Thoracic aorta (tissue), 2 donors: ENCODE data around the gene N4BP2. TPM values are rescaled to one million over a fixed set of nuclear protein-coding genes. Genes with fewer than 3 reads are reported as not detected.

Source experiments
- ATAC-seq: fragments of 150-250 bp; one replicate; pipeline ENCODE4 v1.8.0; 2017; ENCODE audit warnings: low read depth; ENCODE audit not compliant: insufficient number of reproducible peaks, low FRiP score
- DNase-seq: peaks from one replicate; pipeline ENCODE4 v3.0.0-alpha.2; 2020; ENCODE audit warnings: low spot score
- H3K27ac ChIP-seq, 2 donors: fragments of 200-600 bp; sonication (generic); 1 replicate in 1 of 2; 2 replicates in 1 of 2; pipeline ENCODE4 v1.5.1; 2016; ENCODE audit warnings: mild to moderate bottlenecking in 2 of 2, moderate library complexity in 2 of 2
- H3K27me3 ChIP-seq: fragments of 200-600 bp; sonication (generic); replicated peaks from 2 replicates; pipeline ENCODE4 v1.6.0; 2016; ENCODE audit warnings: mild to moderate bottlenecking; ENCODE audit not compliant: insufficient read depth
- H3K36me3 ChIP-seq: fragments of 200-600 bp; sonication (generic); one replicate; pipeline ENCODE4 v1.5.1; 2016
- H3K4me1 ChIP-seq, 2 donors: fragments of 200-600 bp; sonication (generic); 1 replicate in 1 of 2; 2 replicates in 1 of 2; pipeline versions ENCODE4 v1.5.1 to v1.6.0; 2016; ENCODE audit warnings: low read depth in 2 of 2, mild to moderate bottlenecking in 1 of 2; ENCODE audit not compliant: control insufficient read depth in 1 of 2
- H3K4me3 ChIP-seq: fragments of 200-600 bp; sonication (generic); 2 replicates; pipeline ENCODE4 v1.5.1; 2016; ENCODE audit warnings: mild to moderate bottlenecking
- H3K9me3 ChIP-seq: fragments of 200-600 bp; sonication (generic); 2 replicates; pipeline ENCODE4 v1.5.1; 2016
- total RNA-seq, 2 donors: library from RNA; depleted of rRNA; stranded (reverse); fragments of >200 nt; gene quantifications; one replicate each; pipeline versions ENCODE4 v1.1.0 to v1.2.3, GENCODE V29; 2016
- TF ChIP-seq, protein P1 (sequence below): fragments of 200-600 bp; sonication (generic); IDR thresholded peaks from one replicate; pipeline ENCODE4 v1.5.1; 2019; ENCODE audit warnings: antibody characterized with exemption

N4BP2 gene
- total RNA-seq, 2 donors from 2014 or later, result 5.4 to 10.9 TPM

DNA sequence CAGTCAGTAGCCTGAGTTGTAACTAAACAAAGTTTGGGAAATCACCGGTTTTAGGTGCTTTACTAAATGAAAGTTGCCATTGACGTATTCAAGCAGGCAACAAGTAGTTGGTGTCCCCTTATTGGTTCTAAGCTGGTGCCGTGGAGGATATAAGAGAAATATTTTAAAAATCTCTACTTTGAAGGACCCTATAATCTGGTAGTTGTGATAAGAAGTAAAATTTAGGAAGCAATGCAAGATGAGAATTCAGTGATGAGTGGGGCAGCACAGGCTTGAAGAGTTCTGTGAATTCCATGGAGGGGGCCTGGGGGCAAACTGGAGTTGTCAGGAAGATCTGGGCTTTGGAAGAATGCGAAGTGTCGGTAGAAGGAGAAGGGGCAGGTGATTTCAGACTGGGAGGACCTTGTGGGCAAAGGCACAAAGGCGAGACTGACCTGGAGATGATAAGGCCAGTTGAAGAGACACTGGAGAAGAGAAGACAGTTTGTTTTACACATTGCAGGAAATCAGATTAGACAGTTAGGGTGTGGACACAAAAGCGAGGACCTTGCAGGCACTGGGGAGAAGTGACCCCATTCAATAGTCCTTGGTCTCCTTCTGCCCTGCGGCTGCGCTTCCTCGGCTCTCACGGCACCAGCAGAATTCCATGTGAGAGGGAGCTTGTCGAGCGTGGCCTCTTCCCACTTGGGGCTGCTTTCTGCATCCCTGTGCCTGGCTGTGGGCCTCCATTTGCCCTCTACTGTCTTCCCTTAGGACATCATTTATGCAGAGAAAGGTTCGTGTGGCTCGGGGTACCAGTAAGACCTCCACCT, 141.4 kb downstream of the N4BP2 start:
- no peak overlapping the region for H3K27ac ChIP-seq
- no peaks in the 10 kb centered on the region for H3K27me3 ChIP-seq
- no peaks in the 10 kb centered on the region for H3K9me3 ChIP-seq
- ATAC-seq (no peak), DNase-seq (no peak)
- H3K4me1 ChIP-seq, result no peaks in the 10 kb centered on the region
- H3K36me3 ChIP-seq, result no peaks in the 10 kb centered on the region
- TF ChIP-seq, protein P1, sequence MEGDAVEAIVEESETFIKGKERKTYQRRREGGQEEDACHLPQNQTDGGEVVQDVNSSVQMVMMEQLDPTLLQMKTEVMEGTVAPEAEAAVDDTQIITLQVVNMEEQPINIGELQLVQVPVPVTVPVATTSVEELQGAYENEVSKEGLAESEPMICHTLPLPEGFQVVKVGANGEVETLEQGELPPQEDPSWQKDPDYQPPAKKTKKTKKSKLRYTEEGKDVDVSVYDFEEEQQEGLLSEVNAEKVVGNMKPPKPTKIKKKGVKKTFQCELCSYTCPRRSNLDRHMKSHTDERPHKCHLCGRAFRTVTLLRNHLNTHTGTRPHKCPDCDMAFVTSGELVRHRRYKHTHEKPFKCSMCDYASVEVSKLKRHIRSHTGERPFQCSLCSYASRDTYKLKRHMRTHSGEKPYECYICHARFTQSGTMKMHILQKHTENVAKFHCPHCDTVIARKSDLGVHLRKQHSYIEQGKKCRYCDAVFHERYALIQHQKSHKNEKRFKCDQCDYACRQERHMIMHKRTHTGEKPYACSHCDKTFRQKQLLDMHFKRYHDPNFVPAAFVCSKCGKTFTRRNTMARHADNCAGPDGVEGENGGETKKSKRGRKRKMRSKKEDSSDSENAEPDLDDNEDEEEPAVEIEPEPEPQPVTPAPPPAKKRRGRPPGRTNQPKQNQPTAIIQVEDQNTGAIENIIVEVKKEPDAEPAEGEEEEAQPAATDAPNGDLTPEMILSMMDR, result no peak
- H3K4me3 ChIP-seq, result peak overlapping the region; percentile 30

DNA sequence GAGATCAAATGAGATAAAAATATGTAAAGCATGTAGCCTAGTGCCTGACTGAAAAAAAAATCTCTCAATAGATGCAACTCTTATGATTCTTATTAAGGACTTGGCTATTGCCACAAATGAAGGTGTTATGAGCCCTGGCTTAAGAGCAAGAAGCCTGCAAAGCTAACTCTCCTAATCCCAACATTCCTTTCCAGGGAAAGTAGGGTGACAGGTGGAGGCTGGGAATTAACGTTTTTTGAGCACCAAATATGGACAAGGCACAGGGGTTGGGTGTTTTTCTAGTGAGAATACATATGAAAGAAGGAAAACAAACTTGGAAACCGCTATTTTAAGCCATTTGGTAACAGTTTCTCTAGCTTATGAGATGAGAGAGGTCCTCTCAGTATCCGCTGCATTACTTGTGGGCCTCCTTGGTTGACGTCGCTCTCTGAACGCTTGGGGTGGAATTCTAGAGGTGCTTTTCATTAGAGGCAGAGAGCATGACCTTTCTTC, 142.6 kb downstream of the N4BP2 start:
- peak overlapping the region; percentile 3 for H3K4me3 ChIP-seq
- no peak for ATAC-seq
- no peak overlapping the region for H3K27ac ChIP-seq
- no peaks in the 10 kb centered on the region for H3K27me3 ChIP-seq
- no peak for DNase-seq
- H3K9me3 ChIP-seq, result no peaks in the 10 kb centered on the region
- no peaks in the 10 kb centered on the region for H3K4me1 ChIP-seq
- TF ChIP-seq, protein P1, result no peak
- no peaks in the 10 kb centered on the region for H3K36me3 ChIP-seq

DNA sequence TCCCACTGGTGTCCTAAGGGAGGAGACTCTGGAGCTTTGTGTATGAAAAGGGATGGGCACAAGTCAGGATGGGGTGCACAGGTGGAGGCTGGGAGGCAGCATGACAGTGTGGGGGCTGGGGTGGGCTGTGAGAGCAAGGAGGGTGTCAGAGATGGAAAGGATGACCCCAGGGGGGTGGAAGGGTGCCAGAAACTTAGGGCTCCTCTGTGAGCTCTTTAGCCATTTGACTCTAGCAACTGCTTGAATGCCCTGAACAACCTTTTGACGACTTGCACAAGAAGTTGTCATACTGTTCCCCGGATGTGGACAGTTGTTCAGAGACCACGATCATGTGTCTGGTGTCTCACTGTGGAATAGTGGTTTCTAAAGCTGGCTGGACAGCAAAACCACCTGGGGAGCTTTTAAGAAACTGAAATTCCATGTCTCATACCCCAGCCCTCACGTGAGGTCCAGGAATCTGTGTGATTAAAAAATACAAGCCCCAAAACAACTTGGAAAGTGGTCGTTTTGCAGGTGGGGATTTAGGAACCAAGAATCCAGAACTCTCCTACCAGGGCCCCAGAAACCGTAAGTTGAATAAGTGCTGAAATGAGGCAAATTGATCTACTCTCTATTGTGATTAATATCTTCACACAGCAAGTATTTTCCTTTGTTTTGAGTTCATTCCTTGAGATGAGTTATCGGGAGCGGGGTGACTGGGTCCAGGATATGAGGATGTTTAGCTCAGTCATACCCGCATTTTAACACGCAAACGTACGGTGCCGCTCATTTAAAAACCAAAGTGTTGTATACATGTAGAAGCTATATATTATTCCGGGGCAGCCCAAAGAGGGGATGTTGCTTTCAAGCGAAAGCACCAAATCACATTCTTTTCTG, 143.6 kb downstream of the N4BP2 start:
- no peak for ATAC-seq
- Histone ChIP-seq H3K9me3 (no peaks in the 10 kb centered on the region), H3K4me1 (no peaks in the 10 kb centered on the region), H3K27ac (no peak overlapping the region), H3K36me3 (no peaks in the 10 kb centered on the region), H3K4me3 (peak overlapping the region; percentile 43), H3K27me3 (no peaks in the 10 kb centered on the region)
- TF ChIP-seq, protein P1, result no peak
- DNase-seq, result no peak

DNA sequence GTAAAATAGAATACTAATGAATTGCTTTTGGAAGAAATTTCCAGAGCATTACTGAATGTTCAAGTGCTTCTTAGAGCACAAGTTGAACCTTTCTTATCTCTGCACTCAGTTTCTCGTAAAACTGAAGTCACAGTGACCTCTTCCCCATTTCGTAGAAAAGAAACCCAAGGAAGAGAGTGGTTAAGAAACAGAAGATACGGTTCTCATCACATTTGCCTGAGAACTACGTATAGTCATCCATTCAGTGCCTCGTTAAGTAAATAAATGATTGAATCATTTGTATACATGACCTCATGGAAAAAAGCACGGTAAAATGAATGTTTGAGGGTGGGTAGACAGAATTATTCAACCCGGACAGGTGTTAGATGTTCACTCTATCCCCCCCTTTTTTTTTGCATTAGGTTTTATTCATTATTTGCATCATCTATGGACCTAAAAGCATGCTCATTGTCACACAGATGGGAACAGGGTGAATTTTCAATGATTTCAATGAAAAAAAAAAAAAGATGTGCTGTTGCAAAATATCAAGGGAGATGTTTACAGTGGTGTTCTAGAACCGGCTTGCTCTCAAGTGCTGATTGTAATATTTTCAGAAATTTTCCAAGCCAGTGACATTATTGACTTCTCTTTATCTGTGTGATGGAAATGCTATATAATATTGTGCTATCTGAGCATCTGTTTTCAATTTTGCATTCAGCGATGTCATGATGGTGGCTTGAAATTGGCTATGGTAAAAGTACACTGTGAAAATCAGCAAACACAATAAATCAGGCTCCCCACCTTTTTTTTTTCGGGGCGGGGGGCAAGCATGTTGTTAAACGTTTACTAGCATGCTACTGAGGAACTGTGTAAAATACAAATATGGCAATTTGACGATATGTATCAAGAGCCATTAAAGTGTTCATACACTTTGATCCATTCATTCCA, 144.5 kb downstream of the N4BP2 start:
- DNase-seq, result no peak
- TF ChIP-seq, protein P1, result no peak
- no peaks in the 10 kb centered on the region for H3K9me3 ChIP-seq
- H3K4me1 ChIP-seq, result peaks cover 0 to 2% of the 10 kb centered on the region in 2 donors
- no peaks in the 10 kb centered on the region for H3K27me3 ChIP-seq
- no peak overlapping the region for H3K27ac ChIP-seq
- peak overlapping the region; percentile 43 for H3K4me3 ChIP-seq
- H3K36me3 ChIP-seq, result no peaks in the 10 kb centered on the region
- ATAC-seq, result no peak
